ENCODE measurements around the gene FMNL2. TPM values are rescaled to one million over a fixed set of nuclear protein-coding genes. Genes with fewer than 3 reads are reported as not detected.

Gene FMNL2
- total and polyA plus RNA-seq, 2 of the 4 experiments (the other 2 are of a cell fraction): 10.9 to 11.4 TPM

GRCh38 chr2:152492131-152492530 lies 157.2 kb downstream of the FMNL2 start:
- ATAC-seq (ENCODE audit: low read depth) (no peak), DNase-seq (no peak)
- Histone ChIP-seq H4K20me1 (ENCODE audit: insufficient read depth, low read length) (no peaks in the 10 kb centered on the region; the same call in 1 of the 2 replicates), H3K4ac (ENCODE audit: low read depth, low read length) (no peak overlapping the region), H2AK5ac (ENCODE audit: low read depth, low read length) (0 out of 2 replicates have a peak overlapping the region, but pooled peaks have one; percentile 44), H3K4me3 (ENCODE audit: insufficient read depth, low read depth, low read length) (no peak overlapping the region), H2BK20ac (ENCODE audit: low read depth, low read length) (no peak overlapping the region), H2BK120ac (ENCODE audit: low read depth, low read length) (no peak overlapping the region), H3K36me3 (ENCODE audit: control insufficient read depth, insufficient read depth, low read length) (no peaks in the 10 kb centered on the region), H3K56ac (ENCODE audit: extremely low read depth, insufficient read depth, low read length) (no peak overlapping the region), H2AK9ac (replicated peaks; ENCODE audit: low read depth, low read length, poor library complexity) (no peak overlapping the region), H3K18ac (ENCODE audit: low read depth, low read length) (no peak overlapping the region), H4K5ac (ENCODE audit: low read depth, low read length) (no peak overlapping the region), H3K9me1 (ENCODE audit: insufficient read depth, low read length) (peaks cover 6% of the 10 kb centered on the region; the same call in 1 of the 2 replicates), H2BK15ac (ENCODE audit: low read depth, low read length) (no peak overlapping the region), H4K8ac (ENCODE audit: low read depth in 2 of 2, low read length in 2 of 2) (no peak overlapping the region), H3K14ac (replicated peaks; ENCODE audit: low read depth, low read length) (no peak overlapping the region), H3K27ac (ENCODE audit: insufficient read depth, low read length) (no peak overlapping the region), H3K27me3 (ENCODE audit: control insufficient read depth, insufficient read depth, low read length) (no peaks in the 10 kb centered on the region), H3K9me3 (ENCODE audit: control insufficient read depth, insufficient read depth, low read length) (no peaks in the 10 kb centered on the region), H4K91ac (ENCODE audit: insufficient read depth, low read depth, low read length) (no peak overlapping the region), H2AFZ (replicated peaks; ENCODE audit: low read length, poor library complexity) (no peak overlapping the region), H3K9ac (ENCODE audit: low read depth, low read length) (no peak overlapping the region), H3K79me1 (ENCODE audit: low read depth in 1 of 2, low read length in 2 of 2) (peaks cover 15 to 24% of the 10 kb centered on the region in 2 experiments; a peak in 3 of 4 replicates), H3K23ac (ENCODE audit: low read depth, low read length) (no peak overlapping the region), H3K4me2 (ENCODE audit: low read depth, low read length) (no peak overlapping the region), H2BK5ac (ENCODE audit: low read depth, low read length, poor library complexity, severe bottlenecking) (no peak overlapping the region), H3K4me1 (ENCODE audit: control insufficient read depth, insufficient read depth, low read length) (peaks cover 7% of the 10 kb centered on the region; the same call in 1 of the 2 replicates)
- in situ Hi-C loops (cut with MboI; ENCODE audit: low sequenced_read_pairs): no loop called here
- TF ChIP-seq POLR2A (IDR thresholded peaks at IDR 0.05; ENCODE audit: low read depth, low read length): no peak
- no peak for TF ChIP-seq CTCF (conservative IDR thresholded peaks at IDR 0.05; ENCODE audit: low read depth, low read length)
- dilution Hi-C loops (cut with HindIII; ENCODE audit: low sequenced_read_pairs, unreplicated experiment): no loop called here
- ChIA-PET POLR2A (ENCODE audit: unreplicated experiment) (no interaction called here), CTCF (no interaction called here)
- intact Hi-C loops (cut with micrococcal nuclease): loop anchor here (5.0 kb wide), 1 partner anchor 155 kb away; the partner anchor contains the start of gene FMNL2
- no CpG with 5 or more reads among the region's 5 CpGs for WGBS, 2 experiments (ENCODE audit: extremely low coverage in 2 of 2, insufficient read length in 1 of 2)
- BruUV-seq (replicated peaks): no TSS peak

Measured in IMR-90 (cell line).